ENCODE data around the gene ATP13A2. TPM values are rescaled to one million over a fixed set of nuclear protein-coding genes. Genes with fewer than 3 reads are reported as not detected.

Gene ATP13A2
- total RNA-seq, 1 experiment from 2014 or later, result 48.4 TPM

DNA sequence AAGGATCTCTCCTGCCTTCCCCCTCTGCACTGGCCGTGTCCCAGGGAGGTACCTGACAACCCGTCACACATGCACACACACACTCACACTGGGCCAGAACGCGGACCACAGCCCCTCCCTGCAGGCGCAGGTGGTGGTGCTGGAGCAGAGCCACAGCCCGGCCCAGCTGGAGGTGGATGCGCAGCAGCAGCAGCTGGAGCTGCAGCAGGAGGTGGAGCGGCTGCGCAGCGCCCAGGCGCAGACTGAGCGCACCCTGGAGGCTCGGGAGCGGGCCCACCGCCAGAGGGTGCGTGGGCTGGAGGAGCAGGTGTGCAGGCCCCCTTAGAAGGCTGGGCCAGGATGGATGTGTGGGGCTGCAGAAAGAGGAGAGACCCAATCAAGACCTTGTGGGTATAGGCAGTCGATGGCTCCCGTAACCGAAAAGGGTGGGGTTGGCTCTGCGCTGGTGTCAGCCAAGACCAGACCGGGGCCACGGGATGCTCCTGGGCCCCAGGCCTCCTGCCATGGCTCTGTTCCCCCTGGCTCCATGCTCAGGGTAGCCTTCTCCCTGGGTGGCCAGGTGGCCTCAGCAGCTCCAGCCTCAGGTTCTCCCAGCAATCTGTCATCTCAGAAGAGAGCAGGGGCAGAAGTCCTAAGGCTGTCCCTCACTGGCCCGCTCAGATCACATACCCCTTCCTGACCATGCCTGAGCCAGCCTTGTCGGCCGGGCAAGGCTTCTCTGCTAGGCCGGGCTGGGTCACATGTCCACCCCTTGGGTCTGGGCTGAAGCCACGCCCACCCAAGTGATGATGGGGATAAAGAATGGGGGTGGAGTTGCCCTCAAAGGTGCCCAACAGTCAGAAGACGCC is 40.2 kb downstream of the ATP13A2 start:
- TF ChIP-seq EZH2phosphoT487 (IDR thresholded peaks at IDR 0.05; ENCODE audit: borderline replicate concordance, low read length) (no peak), CTCF (conservative IDR thresholded peaks at IDR 0.05; ENCODE audit: low read depth, low read length) (no peak), EZH2 (IDR thresholded peaks at IDR 0.05; ENCODE audit: low read length, unreplicated experiment) (no peak)
- ChIA-PET POLR2A (ENCODE audit: unreplicated experiment) (no interaction called here), CTCF (no interaction called here)
- intact Hi-C loops (cut with micrococcal nuclease), result no loop called here
- Histone ChIP-seq H2AFZ (ENCODE audit: low read length) (no peak overlapping the region), H3K4me2 (ENCODE audit: low read length) (no peak overlapping the region), H3K4me3 (ENCODE audit: low read length) (no peak overlapping the region), H3K36me3 (ENCODE audit: low read depth, low read length) (no peaks in the 10 kb centered on the region), H3K4me1 (ENCODE audit: insufficient read depth, low read length) (no peaks in the 10 kb centered on the region), H3K9me3 (ENCODE audit: low read length) (no peaks in the 10 kb centered on the region), H3K79me2 (ENCODE audit: low read length) (no peaks in the 10 kb centered on the region), H3K9ac (ENCODE audit: low read length) (no peak overlapping the region), H3K9me2 (replicated peaks; ENCODE audit: low read length) (no peaks in the 10 kb centered on the region), H3K27me3 (ENCODE audit: low read length) (no peaks in the 10 kb centered on the region), H3K27ac (ENCODE audit: low read length) (no peak overlapping the region), H3F3A (ENCODE audit: low read length, unreplicated experiment) (no peaks in the 10 kb centered on the region), H4K20me1 (ENCODE audit: low read length) (no peaks in the 10 kb centered on the region)
- no peak for ATAC-seq
- no TSS peak for BruUV-seq (replicated peaks)
- DNase-seq, result no peak

GRCh38 chr1:16970132-16970910 is 41.4 kb downstream of the ATP13A2 start:
- POLR2A ChIA-PET (ENCODE audit: unreplicated experiment), result no interaction called here
- intact Hi-C loops (cut with micrococcal nuclease), result no loop called here
- H3K4me3 ChIP-seq (ENCODE audit: low read length), result no peak overlapping the region
- H3K27me3 ChIP-seq (ENCODE audit: low read length), result no peaks in the 10 kb centered on the region
- no peaks in the 10 kb centered on the region for H3K9me3 ChIP-seq (ENCODE audit: low read length)
- no peak overlapping the region for H2AFZ ChIP-seq (ENCODE audit: low read length)
- H3K79me2 ChIP-seq (ENCODE audit: low read length), result no peaks in the 10 kb centered on the region
- H3K27ac ChIP-seq (ENCODE audit: low read length), result no peak overlapping the region
- no peaks in the 10 kb centered on the region for H3K4me1 ChIP-seq (ENCODE audit: insufficient read depth, low read length)
- ATAC-seq (no peak), DNase-seq (no peak)
- H3K9ac ChIP-seq (ENCODE audit: low read length), result no peak overlapping the region
- H3K9me2 ChIP-seq (replicated peaks; ENCODE audit: low read length), result no peaks in the 10 kb centered on the region
- CTCF ChIA-PET, result no interaction called here
- BruUV-seq (replicated peaks), result no TSS peak
- no peak overlapping the region for H3K4me2 ChIP-seq (ENCODE audit: low read length)
- no peaks in the 10 kb centered on the region for H4K20me1 ChIP-seq (ENCODE audit: low read length)
- TF ChIP-seq EZH2phosphoT487 (IDR thresholded peaks at IDR 0.05; ENCODE audit: borderline replicate concordance, low read length), result no peak
- no peaks in the 10 kb centered on the region for H3K36me3 ChIP-seq (ENCODE audit: low read depth, low read length)
- H3F3A ChIP-seq (ENCODE audit: low read length, unreplicated experiment), result no peaks in the 10 kb centered on the region

- ChIA-PET POLR2A (ENCODE audit: unreplicated experiment) (no interaction called here), CTCF (no interaction called here)
- intact Hi-C loops (cut with micrococcal nuclease), result no loop called here
- no peaks in the 10 kb centered on the region for H3K79me2 ChIP-seq (ENCODE audit: low read length)
- no peaks in the 10 kb centered on the region for H3K9me2 ChIP-seq (replicated peaks; ENCODE audit: low read length)
- no peaks in the 10 kb centered on the region for H3K27me3 ChIP-seq (ENCODE audit: low read length)
- no peak for ATAC-seq
- TF ChIP-seq EZH2 (IDR thresholded peaks at IDR 0.05; ENCODE audit: low read length, unreplicated experiment), result no peak
- no peak for TF ChIP-seq EZH2phosphoT487 (IDR thresholded peaks at IDR 0.05; ENCODE audit: borderline replicate concordance, low read length)
- no peak for TF ChIP-seq CTCF (conservative IDR thresholded peaks at IDR 0.05; ENCODE audit: low read depth, low read length)
- no TSS peak for BruUV-seq (replicated peaks)
- H3K4me1 ChIP-seq (ENCODE audit: insufficient read depth, low read length), result no peaks in the 10 kb centered on the region
- no peaks in the 10 kb centered on the region for H3K36me3 ChIP-seq (ENCODE audit: low read depth, low read length)
- no peak overlapping the region for H2AFZ ChIP-seq (ENCODE audit: low read length)
- H3K9me3 ChIP-seq (ENCODE audit: low read length), result no peaks in the 10 kb centered on the region
- H3K4me2 ChIP-seq (ENCODE audit: low read length), result no peak overlapping the region
- H3K27ac ChIP-seq (ENCODE audit: low read length), result no peak overlapping the region
- no peaks in the 10 kb centered on the region for H3F3A ChIP-seq (ENCODE audit: low read length, unreplicated experiment)
- no peak for DNase-seq
- no peak overlapping the region for H3K9ac ChIP-seq (ENCODE audit: low read length)
- H3K4me3 ChIP-seq (ENCODE audit: low read length), result no peak overlapping the region
- H4K20me1 ChIP-seq (ENCODE audit: low read length), result no peaks in the 10 kb centered on the region
These were observed 42.1 kb downstream of the ATP13A2 start for GRCh38 chr1:16969651-16970050.
